HL-60 (cell line): ENCODE results near the gene ALX4.

Source experiments
- CTCF ChIP-seq: IDR thresholded peaks from one replicate; pipeline ENCODE4 v1.5.1; 2011; ENCODE audit warnings: low read length, control low read depth, inconsistent platforms; ENCODE audit not compliant: insufficient read depth
- POLR2AphosphoS5 ChIP-seq: IDR thresholded peaks from 2 replicates; pipeline ENCODE4 v1.6.1; 2012; ENCODE audit warnings: low read depth

GRCh38 chr11:44275241-44275640 is 34.7 kb downstream of the ALX4 start:
- TF ChIP-seq POLR2AphosphoS5 (no peak), CTCF (no peak)
